T-helper 1 cell (primary cell): ENCODE data around the gene ARID3B.
"Not testable (repeated sequence)": the region's sequence is repeated elsewhere in the genome, so short reads cannot be mapped to it uniquely, and the experiment has no call there.

Experiments used
- DNase-seq, 5 donors: peaks; one replicate each; pipeline ENCODE4 v3.0.0-alpha.2; 2012 to 2020

Gene ARID3B

GRCh38 chr15:74621936-74622335, 80.9 kb downstream of the ARID3B start:
- DNase-seq = no peak

GRCh38 chr15:74622758-74623157, 81.7 kb downstream of the ARID3B start:
- no peak for DNase-seq

GRCh38 chr15:74624020-74624602, 83.1 kb downstream of the ARID3B start:
- no peak for DNase-seq

- no peak for DNase-seq
Measured at GRCh38 chr15:74625693-74626092, 84.7 kb downstream of the ARID3B start.

GRCh38 chr15:74626336-74626735, 85.3 kb downstream of the ARID3B start:
- no peak for DNase-seq

- no peak for DNase-seq
Measured at GRCh38 chr15:74626752-74627692, 86.0 kb downstream of the ARID3B start.

- no peak for DNase-seq
Measured at GRCh38 chr15:74627766-74628165, 86.7 kb downstream of the ARID3B start.

- no peak for DNase-seq
Measured at GRCh38 chr15:74628199-74628598, 87.2 kb downstream of the ARID3B start.

- no peak for DNase-seq
Measured at GRCh38 chr15:74628949-74629348, 87.9 kb downstream of the ARID3B start.

- DNase-seq = not testable (repeated sequence)
Measured at GRCh38 chr15:74629696-74630095, 88.7 kb downstream of the ARID3B start.

GRCh38 chr15:74630284-74631086, 89.5 kb downstream of the ARID3B start:
- no peak for DNase-seq

GRCh38 chr15:74631087-74631385, 90.0 kb downstream of the ARID3B start:
- no peak for DNase-seq

GRCh38 chr15:74631408-74631807, 90.4 kb downstream of the ARID3B start:
- no peak for DNase-seq

- DNase-seq = peak in 3 of 5 donors; percentile 28 to 58 (median 34)
Measured at GRCh38 chr15:74631935-74632560, 91.0 kb downstream of the ARID3B start.

GRCh38 chr15:74632601-74633000, 91.6 kb downstream of the ARID3B start:
- DNase-seq = no peak

- no peak for DNase-seq
Measured at GRCh38 chr15:74633781-74634180, 92.8 kb downstream of the ARID3B start.

GRCh38 chr15:74635228-74635627, 94.2 kb downstream of the ARID3B start:
- peak; percentile 37 to 72 (median 58) for DNase-seq

- DNase-seq = no peak
Measured at GRCh38 chr15:74636984-74637383, 96.0 kb downstream of the ARID3B start.

GRCh38 chr15:74641151-74641550, 100.1 kb downstream of the ARID3B start:
- no peak for DNase-seq

GRCh38 chr15:74642348-74642733, 101.3 kb downstream of the ARID3B start:
- DNase-seq = no peak

- DNase-seq = no peak
Measured at GRCh38 chr15:74642734-74643664, 102.0 kb downstream of the ARID3B start.

GRCh38 chr15:74643665-74644204, 102.7 kb downstream of the ARID3B start:
- no peak for DNase-seq
